ENCODE data around the gene CINP. TPM values are rescaled to one million over a fixed set of nuclear protein-coding genes. Genes with fewer than 3 reads are reported as not detected.

CINP gene
- total RNA-seq, 1 donor from 2014 or later, result 34.2 TPM

DNA sequence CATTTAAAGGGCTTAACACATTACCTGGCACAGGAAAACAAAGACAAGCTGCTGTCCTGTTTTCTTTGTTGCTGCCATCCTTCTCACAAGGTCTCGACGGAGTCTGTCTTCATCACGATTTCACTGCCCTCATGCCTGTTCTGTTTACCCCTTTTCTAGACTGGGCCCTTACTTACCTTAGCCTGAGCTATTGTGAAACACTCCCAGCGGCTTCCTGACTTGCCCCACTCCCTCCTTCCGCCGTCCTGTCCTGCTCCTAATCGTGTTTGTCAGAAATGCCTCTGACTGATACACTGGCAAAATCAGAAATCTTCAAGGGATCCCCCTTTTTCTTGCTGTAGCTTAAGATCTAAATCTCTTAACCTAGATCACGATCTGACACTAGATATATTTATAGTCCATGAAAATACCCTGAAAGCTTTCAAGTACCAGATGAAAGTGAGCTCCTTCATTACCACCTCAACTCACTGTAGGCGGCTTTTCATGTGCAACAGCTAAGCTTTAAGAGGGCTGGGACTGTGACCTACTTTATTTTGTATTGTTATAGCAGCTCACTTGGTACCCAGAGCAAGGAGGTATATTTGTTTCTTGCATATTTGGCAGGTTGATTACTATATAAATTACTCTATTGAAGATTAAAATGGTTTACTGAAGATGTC lies 32.2 kb upstream of the CINP start:
- H3K27ac Mint-ChIP-seq, result peak overlapping the region; percentile 8
- peaks cover 32% of the 10 kb centered on the region for H3K36me3 Mint-ChIP-seq
- H3K27me3 Mint-ChIP-seq, result no peaks in the 10 kb centered on the region
- no peak for DNase-seq (ENCODE audit: extremely low spot score, unreplicated experiment)
- H3K4me3 Mint-ChIP-seq, result no peak overlapping the region
- H3K4me1 Mint-ChIP-seq (ENCODE audit: unreplicated experiment), result no peaks in the 10 kb centered on the region
- H3K9me3 Mint-ChIP-seq, result peaks cover 5% of the 10 kb centered on the region
- TF ChIP-seq, protein P1, sequence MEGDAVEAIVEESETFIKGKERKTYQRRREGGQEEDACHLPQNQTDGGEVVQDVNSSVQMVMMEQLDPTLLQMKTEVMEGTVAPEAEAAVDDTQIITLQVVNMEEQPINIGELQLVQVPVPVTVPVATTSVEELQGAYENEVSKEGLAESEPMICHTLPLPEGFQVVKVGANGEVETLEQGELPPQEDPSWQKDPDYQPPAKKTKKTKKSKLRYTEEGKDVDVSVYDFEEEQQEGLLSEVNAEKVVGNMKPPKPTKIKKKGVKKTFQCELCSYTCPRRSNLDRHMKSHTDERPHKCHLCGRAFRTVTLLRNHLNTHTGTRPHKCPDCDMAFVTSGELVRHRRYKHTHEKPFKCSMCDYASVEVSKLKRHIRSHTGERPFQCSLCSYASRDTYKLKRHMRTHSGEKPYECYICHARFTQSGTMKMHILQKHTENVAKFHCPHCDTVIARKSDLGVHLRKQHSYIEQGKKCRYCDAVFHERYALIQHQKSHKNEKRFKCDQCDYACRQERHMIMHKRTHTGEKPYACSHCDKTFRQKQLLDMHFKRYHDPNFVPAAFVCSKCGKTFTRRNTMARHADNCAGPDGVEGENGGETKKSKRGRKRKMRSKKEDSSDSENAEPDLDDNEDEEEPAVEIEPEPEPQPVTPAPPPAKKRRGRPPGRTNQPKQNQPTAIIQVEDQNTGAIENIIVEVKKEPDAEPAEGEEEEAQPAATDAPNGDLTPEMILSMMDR (conservative IDR thresholded peaks at IDR 0.05), result no peak

DNA sequence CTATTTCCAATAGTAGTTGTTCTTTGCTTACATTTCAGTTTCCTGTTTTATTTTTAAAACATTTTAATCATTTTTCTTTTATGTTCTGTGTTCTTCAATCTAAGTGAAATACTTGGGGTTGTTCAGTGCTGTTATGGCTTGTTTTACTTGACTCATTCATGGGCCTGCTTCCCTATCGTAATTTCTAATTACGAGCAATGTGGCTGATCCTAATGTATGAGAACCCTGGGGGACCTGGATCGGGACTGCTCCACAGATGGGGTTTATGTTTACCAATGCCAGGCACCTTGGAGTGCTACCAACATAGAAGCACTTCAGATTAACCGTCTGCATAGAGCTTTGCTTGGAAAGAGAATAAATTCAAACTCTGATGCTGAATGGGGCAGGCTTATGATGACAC lies 29.8 kb upstream of the CINP start:
- peaks cover 27% of the 10 kb centered on the region for H3K36me3 Mint-ChIP-seq
- no peak for DNase-seq (ENCODE audit: extremely low spot score, unreplicated experiment)
- no peaks in the 10 kb centered on the region for H3K9me3 Mint-ChIP-seq
- H3K27ac Mint-ChIP-seq, result no peak overlapping the region
- no peaks in the 10 kb centered on the region for H3K27me3 Mint-ChIP-seq
- H3K4me3 Mint-ChIP-seq, result no peak overlapping the region
- H3K4me1 Mint-ChIP-seq (ENCODE audit: unreplicated experiment), result peaks cover 6% of the 10 kb centered on the region
- TF ChIP-seq, protein P1 (conservative IDR thresholded peaks at IDR 0.05), result no peak

DNA sequence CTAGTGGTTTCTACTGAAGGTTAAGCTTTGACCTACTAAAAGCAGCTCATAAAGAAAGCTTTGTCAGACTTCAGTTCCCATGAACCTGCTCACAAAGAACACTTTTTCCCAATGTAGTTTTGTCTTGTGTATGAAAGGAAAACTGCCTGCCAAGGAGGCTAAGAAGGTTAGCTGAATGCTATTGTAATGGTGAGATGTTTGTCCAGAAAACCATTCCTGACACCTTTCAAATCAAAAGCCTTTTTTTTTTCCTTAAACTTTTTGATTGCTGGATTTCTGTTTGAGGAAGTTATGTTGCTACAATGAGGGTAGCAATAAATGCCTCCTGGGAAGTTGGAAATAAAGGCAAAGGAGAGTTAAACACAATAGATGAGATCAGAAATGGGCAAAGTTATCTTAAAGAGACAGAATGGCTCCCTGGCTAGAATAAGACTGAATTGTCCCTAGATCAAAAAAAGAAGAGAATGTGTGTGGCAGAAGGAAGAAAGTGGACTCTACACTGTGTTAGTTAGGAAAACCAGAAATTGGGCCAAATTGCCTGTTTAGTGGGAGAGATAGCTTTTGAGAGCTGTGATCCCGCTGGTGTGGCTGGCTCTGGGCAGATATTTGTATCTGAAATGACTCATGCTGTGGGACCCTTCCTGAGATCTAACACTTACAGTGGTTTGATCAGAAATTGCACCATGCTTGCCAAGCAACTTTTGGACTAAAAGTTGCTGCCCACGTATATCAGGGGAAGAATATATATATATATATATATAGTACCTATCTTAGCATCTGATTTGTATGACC lies 27.6 kb upstream of the CINP start:
- TF ChIP-seq, protein P1 (conservative IDR thresholded peaks at IDR 0.05), result no peak
- Mint-ChIP-seq H3K27ac (no peak overlapping the region), H3K4me1 (ENCODE audit: unreplicated experiment) (peaks cover 6% of the 10 kb centered on the region), H3K9me3 (no peaks in the 10 kb centered on the region), H3K36me3 (peaks cover 14% of the 10 kb centered on the region), H3K27me3 (no peaks in the 10 kb centered on the region), H3K4me3 (no peak overlapping the region)
- DNase-seq (ENCODE audit: extremely low spot score, unreplicated experiment), result no peak

DNA sequence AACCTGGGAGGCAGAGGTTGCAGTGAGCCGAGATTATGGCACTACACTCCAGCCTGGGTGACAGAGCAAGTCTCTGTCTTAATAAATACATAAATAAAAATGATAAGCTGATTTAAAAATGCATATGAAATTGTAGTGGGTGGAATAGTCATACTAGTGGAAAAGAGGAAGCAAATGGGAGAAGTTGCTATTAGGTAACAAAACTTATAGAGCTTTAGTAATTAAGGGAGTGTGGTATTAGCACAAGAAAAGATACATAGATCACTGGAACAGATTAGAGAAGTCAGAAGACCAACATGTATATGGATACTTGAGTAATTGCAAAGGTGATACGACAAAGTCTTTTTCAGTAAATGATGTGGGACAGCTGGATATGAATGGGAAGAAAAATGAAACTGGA lies 26.6 kb upstream of the CINP start:
- Mint-ChIP-seq H3K27ac (no peak overlapping the region), H3K27me3 (no peaks in the 10 kb centered on the region), H3K36me3 (peaks cover 10% of the 10 kb centered on the region), H3K4me3 (no peak overlapping the region), H3K4me1 (ENCODE audit: unreplicated experiment) (peaks cover 6% of the 10 kb centered on the region), H3K9me3 (no peaks in the 10 kb centered on the region)
- TF ChIP-seq, protein P1 (conservative IDR thresholded peaks at IDR 0.05), result no peak
- DNase-seq (ENCODE audit: extremely low spot score, unreplicated experiment), result no peak

DNA sequence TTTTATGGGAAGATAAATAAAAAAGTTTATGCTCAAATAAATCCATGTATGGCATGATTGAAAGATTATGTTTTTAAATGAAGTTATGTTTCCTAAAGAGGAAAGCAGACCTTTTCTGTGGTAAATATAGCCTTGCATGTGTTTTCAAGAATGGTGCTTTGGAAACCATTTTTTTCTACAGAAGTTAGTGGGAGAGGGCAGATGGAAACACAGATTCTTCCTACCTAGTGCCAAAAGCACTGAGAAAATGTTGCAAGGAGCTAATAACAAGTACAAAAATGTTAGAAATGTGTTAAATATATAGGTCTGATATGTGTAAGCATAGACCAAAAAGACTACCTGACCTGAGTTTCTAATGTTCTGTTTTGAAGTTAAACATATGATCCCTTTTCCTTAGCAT lies 24.4 kb upstream of the CINP start:
- TF ChIP-seq, protein P1 (conservative IDR thresholded peaks at IDR 0.05), result no peak
- Mint-ChIP-seq H3K4me1 (ENCODE audit: unreplicated experiment) (peaks cover 6% of the 10 kb centered on the region), H3K36me3 (peaks cover 10% of the 10 kb centered on the region), H3K4me3 (no peak overlapping the region), H3K27ac (no peak overlapping the region), H3K9me3 (no peaks in the 10 kb centered on the region), H3K27me3 (no peaks in the 10 kb centered on the region)
- DNase-seq (ENCODE audit: extremely low spot score, unreplicated experiment), result no peak

All from type B pancreatic cell (in vitro differentiated cells).